ENCODE data around the gene DCAF7.

Gene DCAF7

GRCh38 chr17:63514974-63515373, 35.3 kb upstream of the DCAF7 start:
- Histone ChIP-seq H3K9me3 (ENCODE audit: control insufficient read depth, low read length) (no peaks in the 10 kb centered on the region), H3K27ac (ENCODE audit: low read depth, low read length, severe bottlenecking) (no peak overlapping the region), H3K4me1 (ENCODE audit: control insufficient read depth, insufficient read depth, low read length, poor library complexity, severe bottlenecking) (peaks cover 9% of the 10 kb centered on the region), H3K36me3 (ENCODE audit: control insufficient read depth, insufficient read depth, low read length) (no peaks in the 10 kb centered on the region), H3K4me3 (ENCODE audit: extremely low read depth, insufficient read depth, low read length, poor library complexity, severe bottlenecking) (no peak overlapping the region)
- WGBS, 2 experiments (ENCODE audit: insufficient coverage in 2 of 2): 83 to 89% methylated on average over 1 of the region's 2 CpGs

GRCh38 chr17:63515426-63515825, 34.9 kb upstream of the DCAF7 start:
- Histone ChIP-seq H3K9me3 (ENCODE audit: control insufficient read depth, low read length) (no peaks in the 10 kb centered on the region), H3K4me1 (ENCODE audit: control insufficient read depth, insufficient read depth, low read length, poor library complexity, severe bottlenecking) (peaks cover 9% of the 10 kb centered on the region), H3K27ac (ENCODE audit: low read depth, low read length, severe bottlenecking) (no peak overlapping the region), H3K36me3 (ENCODE audit: control insufficient read depth, insufficient read depth, low read length) (no peaks in the 10 kb centered on the region), H3K4me3 (ENCODE audit: extremely low read depth, insufficient read depth, low read length, poor library complexity, severe bottlenecking) (no peak overlapping the region)
- 86 to 89% methylated on average over 1 of the region's 1 CpG for WGBS, 2 experiments (ENCODE audit: insufficient coverage in 2 of 2)

GRCh38 chr17:63516910-63517824, 33.1 kb upstream of the DCAF7 start:
- Histone ChIP-seq H3K9me3 (ENCODE audit: control insufficient read depth, low read length) (no peaks in the 10 kb centered on the region), H3K4me1 (ENCODE audit: control insufficient read depth, insufficient read depth, low read length, poor library complexity, severe bottlenecking) (peaks cover 9% of the 10 kb centered on the region), H3K27ac (ENCODE audit: low read depth, low read length, severe bottlenecking) (peak overlapping the region; percentile 10), H3K36me3 (ENCODE audit: control insufficient read depth, insufficient read depth, low read length) (no peaks in the 10 kb centered on the region), H3K4me3 (ENCODE audit: extremely low read depth, insufficient read depth, low read length, poor library complexity, severe bottlenecking) (no peak overlapping the region)
- WGBS, 2 experiments (ENCODE audit: insufficient coverage in 2 of 2): 84 to 89% methylated on average over 5 to 6 of the region's 6 CpGs

GRCh38 chr17:63517825-63518534, 32.3 kb upstream of the DCAF7 start:
- no peak overlapping the region for H3K27ac ChIP-seq (ENCODE audit: low read depth, low read length, severe bottlenecking)
- no peak overlapping the region for H3K4me3 ChIP-seq (ENCODE audit: extremely low read depth, insufficient read depth, low read length, poor library complexity, severe bottlenecking)
- 74 to 92% methylated on average over 6 to 7 of the region's 8 CpGs for WGBS, 2 experiments (ENCODE audit: insufficient coverage in 2 of 2)
- no peaks in the 10 kb centered on the region for H3K36me3 ChIP-seq (ENCODE audit: control insufficient read depth, insufficient read depth, low read length)
- H3K9me3 ChIP-seq (ENCODE audit: control insufficient read depth, low read length): no peaks in the 10 kb centered on the region
- peaks cover 9% of the 10 kb centered on the region for H3K4me1 ChIP-seq (ENCODE audit: control insufficient read depth, insufficient read depth, low read length, poor library complexity, severe bottlenecking)

- H3K9me3 ChIP-seq (ENCODE audit: control insufficient read depth, low read length): no peaks in the 10 kb centered on the region
- no peaks in the 10 kb centered on the region for H3K36me3 ChIP-seq (ENCODE audit: control insufficient read depth, insufficient read depth, low read length)
- peaks cover 9% of the 10 kb centered on the region for H3K4me1 ChIP-seq (ENCODE audit: control insufficient read depth, insufficient read depth, low read length, poor library complexity, severe bottlenecking)
- WGBS, 2 experiments (ENCODE audit: insufficient coverage in 2 of 2): 82 to 88% methylated on average over 1 of the region's 1 CpG
- H3K27ac ChIP-seq (ENCODE audit: low read depth, low read length, severe bottlenecking): no peak overlapping the region
- no peak overlapping the region for H3K4me3 ChIP-seq (ENCODE audit: extremely low read depth, insufficient read depth, low read length, poor library complexity, severe bottlenecking)
These were observed 31.0 kb upstream of the DCAF7 start for GRCh38 chr17:63519116-63519881.

GRCh38 chr17:63519972-63520882, 30.1 kb upstream of the DCAF7 start:
- Histone ChIP-seq H3K27ac (ENCODE audit: low read depth, low read length, severe bottlenecking) (no peak overlapping the region), H3K4me1 (ENCODE audit: control insufficient read depth, insufficient read depth, low read length, poor library complexity, severe bottlenecking) (peaks cover 9% of the 10 kb centered on the region), H3K4me3 (ENCODE audit: extremely low read depth, insufficient read depth, low read length, poor library complexity, severe bottlenecking) (no peak overlapping the region), H3K9me3 (ENCODE audit: control insufficient read depth, low read length) (no peaks in the 10 kb centered on the region), H3K36me3 (ENCODE audit: control insufficient read depth, insufficient read depth, low read length) (no peaks in the 10 kb centered on the region)
- WGBS, 2 experiments (ENCODE audit: insufficient coverage in 2 of 2): 55 to 93% methylated on average over 2 to 3 of the region's 5 CpGs

- no peaks in the 10 kb centered on the region for H3K4me1 ChIP-seq (ENCODE audit: control insufficient read depth, insufficient read depth, low read length, poor library complexity, severe bottlenecking)
- WGBS, 2 experiments (ENCODE audit: insufficient coverage in 2 of 2): 14 to 47% methylated on average over 6 to 20 of the region's 38 CpGs
- H3K9me3 ChIP-seq (ENCODE audit: control insufficient read depth, low read length): no peaks in the 10 kb centered on the region
- H3K4me3 ChIP-seq (ENCODE audit: extremely low read depth, insufficient read depth, low read length, poor library complexity, severe bottlenecking): peak within 1 kb of the TSS; percentile 14
- H3K27ac ChIP-seq (ENCODE audit: low read depth, low read length, severe bottlenecking): no peak within 1 kb of the TSS
- no peaks in the 10 kb centered on the region for H3K36me3 ChIP-seq (ENCODE audit: control insufficient read depth, insufficient read depth, low read length)
These were observed 26.9 kb upstream of the DCAF7 start, which contains the start of gene KCNH6 for GRCh38 chr17:63523253-63523855. KCNH6 (plus strand) TSS chr17:63523358; CDS start chr17:63523414, 56 bp downstream.

GRCh38 chr17:63524051-63524450, 26.2 kb upstream of the DCAF7 start:
- Histone ChIP-seq H3K36me3 (ENCODE audit: control insufficient read depth, insufficient read depth, low read length) (no peaks in the 10 kb centered on the region), H3K4me3 (ENCODE audit: extremely low read depth, insufficient read depth, low read length, poor library complexity, severe bottlenecking) (no peak overlapping the region), H3K9me3 (ENCODE audit: control insufficient read depth, low read length) (no peaks in the 10 kb centered on the region), H3K4me1 (ENCODE audit: control insufficient read depth, insufficient read depth, low read length, poor library complexity, severe bottlenecking) (no peaks in the 10 kb centered on the region), H3K27ac (ENCODE audit: low read depth, low read length, severe bottlenecking) (no peak overlapping the region)
- 91 to 95% methylated on average over 10 to 11 of the region's 14 CpGs for WGBS, 2 experiments (ENCODE audit: insufficient coverage in 2 of 2)

- H3K36me3 ChIP-seq (ENCODE audit: control insufficient read depth, insufficient read depth, low read length): no peaks in the 10 kb centered on the region
- 66 to 76% methylated on average over 4 to 5 of the region's 6 CpGs for WGBS, 2 experiments (ENCODE audit: insufficient coverage in 2 of 2)
- H3K27ac ChIP-seq (ENCODE audit: low read depth, low read length, severe bottlenecking): no peak overlapping the region
- H3K4me1 ChIP-seq (ENCODE audit: control insufficient read depth, insufficient read depth, low read length, poor library complexity, severe bottlenecking): no peaks in the 10 kb centered on the region
- H3K9me3 ChIP-seq (ENCODE audit: control insufficient read depth, low read length): no peaks in the 10 kb centered on the region
- H3K4me3 ChIP-seq (ENCODE audit: extremely low read depth, insufficient read depth, low read length, poor library complexity, severe bottlenecking): no peak overlapping the region
These were observed 24.9 kb upstream of the DCAF7 start for GRCh38 chr17:63525190-63525946.
